Karpas-422 (cell line): ENCODE measurements around the gene GNB1L. TPM values are rescaled to one million over a fixed set of nuclear protein-coding genes. Genes with fewer than 3 reads are reported as not detected.

Experiments
- DNase-seq: peaks from one replicate; pipeline ENCODE4 v3.0.0-alpha.2; 2015
- H2AFZ ChIP-seq: fragments of 200-600 bp; sonication (generic); 2 replicates; pipeline ENCODE4 v1.6.1; 2014; ENCODE audit warnings: antibody characterized with exemption, low read length, mixed read lengths
- H3K27ac ChIP-seq: fragments of 200-600 bp; sonication (generic); 2 replicates; pipeline ENCODE4 v1.5.1; 2014; ENCODE audit warnings: mild to moderate bottlenecking, low read length, moderate library complexity
- H3K27me3 ChIP-seq: fragments of 200-600 bp; sonication (generic); 2 replicates; pipeline ENCODE4 v1.6.1; 2014; ENCODE audit warnings: low read length, mixed read lengths
- H3K36me3 ChIP-seq: fragments of 200-600 bp; sonication (generic); 2 replicates; pipeline ENCODE4 v1.6.1; 2014; ENCODE audit warnings: low read length, mixed read lengths; ENCODE audit not compliant: insufficient read depth
- H3K4me1 ChIP-seq: fragments of 200-600 bp; sonication (generic); 2 replicates; pipeline ENCODE4 v1.6.1; 2014; ENCODE audit warnings: mild to moderate bottlenecking, low read length, mixed read lengths
- H3K4me2 ChIP-seq: fragments of 200-600 bp; sonication (generic); 2 replicates; pipeline ENCODE4 v1.6.1; 2014; ENCODE audit warnings: low read length, low read depth, mild to moderate bottlenecking; ENCODE audit not compliant: poor library complexity, severe bottlenecking
- H3K4me3 ChIP-seq: fragments of 200-600 bp; sonication (generic); 2 replicates; pipeline ENCODE4 v1.5.1; 2014; ENCODE audit warnings: mild to moderate bottlenecking, antibody characterized with exemption, low read length, mixed read lengths
- H3K79me2 ChIP-seq: fragments of 200-600 bp; sonication (generic); 2 replicates; pipeline ENCODE4 v1.6.1; 2014; ENCODE audit warnings: mild to moderate bottlenecking, low read length, mixed read lengths
- H3K9ac ChIP-seq: fragments of 200-600 bp; sonication (generic); 2 replicates; pipeline ENCODE4 v1.6.0; 2014; ENCODE audit warnings: low read length
- H3K9me2 ChIP-seq: fragments of 200-600 bp; sonication (generic), shearing (Covaris generic); replicated peaks from 2 replicates; pipeline ENCODE4 v1.6.0; 2014; ENCODE audit warnings: mild to moderate bottlenecking, low read length, moderate library complexity; ENCODE audit not compliant: insufficient read depth
- H3K9me3 ChIP-seq: fragments of 300-700, 200-600 bp; sonication (generic); 2 replicates; pipeline ENCODE4 v1.6.1; 2014; ENCODE audit warnings: low read length, mixed read lengths
- H4K20me1 ChIP-seq: fragments of 200-600 bp; sonication (generic); 2 replicates; pipeline ENCODE4 v1.6.1; 2014; ENCODE audit warnings: mild to moderate bottlenecking, antibody characterized with exemption, low read length, low read depth; ENCODE audit not compliant: insufficient read depth
- total RNA-seq: library from RNA; depleted of rRNA; stranded (reverse); fragments of >200 nt; shearing (Covaris generic); gene quantifications from 2 replicates; pipeline ENCODE4 v1.2.3, GENCODE V29; 2014; ENCODE audit warnings: low replicate concordance

GNB1L gene
- total RNA-seq, 1 experiment from 2014 or later: 4.4 TPM

- H3K4me3 ChIP-seq: no peak overlapping the region
- H3K27ac ChIP-seq: no peak overlapping the region
- no peak overlapping the region for H3K4me2 ChIP-seq
Observed at GRCh38 chr22:19845054-19845722, 9.5 kb downstream of the GNB1L start.

DNA sequence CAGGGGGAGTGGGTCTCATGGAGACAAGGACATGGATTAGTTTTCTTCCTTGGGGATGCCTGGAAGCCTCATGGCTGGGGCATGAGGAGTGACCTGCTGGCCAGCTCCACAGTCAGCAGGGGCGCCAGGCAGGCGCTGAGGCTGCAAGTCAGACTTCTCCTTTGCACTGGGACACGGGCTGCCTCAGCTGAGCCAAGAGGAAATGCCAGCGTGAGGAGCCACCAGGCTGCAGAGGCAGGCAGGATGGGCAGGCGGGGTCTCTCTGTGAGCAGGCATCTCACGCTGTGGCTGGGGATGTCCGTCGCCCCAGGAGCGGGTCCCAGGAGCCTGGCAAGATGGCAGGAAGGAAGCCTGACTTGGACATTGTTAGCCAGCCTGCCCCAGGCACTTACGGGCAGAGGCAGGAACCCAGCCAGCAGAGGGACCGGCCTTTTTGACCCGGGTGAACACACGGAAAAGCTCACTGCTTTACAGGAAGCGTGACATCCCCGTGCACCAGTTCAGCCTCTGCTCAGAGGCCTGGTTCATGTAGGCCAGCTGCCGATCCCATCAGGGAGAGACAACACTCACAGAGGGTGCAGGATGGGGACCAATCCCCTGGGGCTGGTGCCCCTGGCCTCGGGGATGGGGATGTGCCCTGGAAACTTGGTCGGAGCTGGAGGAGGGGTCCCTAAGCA is 10.2 kb downstream of the GNB1L start:
- Histone ChIP-seq H3K36me3 (no peaks in the 10 kb centered on the region), H3K4me3 (no peak overlapping the region), H3K27ac (no peak overlapping the region), H3K4me2 (no peak overlapping the region), H3K9ac (no peak overlapping the region), H3K9me3 (no peaks in the 10 kb centered on the region), H2AFZ (no peak overlapping the region), H3K27me3 (no peaks in the 10 kb centered on the region), H3K79me2 (no peaks in the 10 kb centered on the region), H3K9me2 (no peaks in the 10 kb centered on the region), H3K4me1 (peaks cover 5% of the 10 kb centered on the region), H4K20me1 (0 out of 2 replicates have a peak, but pooled peaks cover 16% of the 10 kb centered on the region)
- DNase-seq: no peak

More at GRCh38 chr22:19845054-19845722, 9.5 kb downstream of the GNB1L start:
- Histone ChIP-seq H3K36me3 (no peaks in the 10 kb centered on the region), H3K9me2 (no peaks in the 10 kb centered on the region), H2AFZ (no peak overlapping the region), H3K4me1 (peaks cover 5% of the 10 kb centered on the region), H3K79me2 (no peaks in the 10 kb centered on the region), H3K27me3 (no peaks in the 10 kb centered on the region), H4K20me1 (0 out of 2 replicates have a peak, but pooled peaks cover 14% of the 10 kb centered on the region), H3K9me3 (no peaks in the 10 kb centered on the region), H3K9ac (no peak overlapping the region)
- DNase-seq: no peak

GRCh38 chr22:19843857-19844376 is 10.8 kb downstream of the GNB1L start:
- H3K4me3 ChIP-seq: no peak overlapping the region
- no peaks in the 10 kb centered on the region for H3K36me3 ChIP-seq
- H3K79me2 ChIP-seq: no peaks in the 10 kb centered on the region
- no peaks in the 10 kb centered on the region for H3K9me2 ChIP-seq
- H3K27ac ChIP-seq: no peak overlapping the region
- H3K4me1 ChIP-seq: peaks cover 5% of the 10 kb centered on the region
- no peaks in the 10 kb centered on the region for H3K9me3 ChIP-seq
- no peak overlapping the region for H2AFZ ChIP-seq
- H4K20me1 ChIP-seq: 0 out of 2 replicates have a peak, but pooled peaks cover 16% of the 10 kb centered on the region
- H3K9ac ChIP-seq: no peak overlapping the region
- no peak overlapping the region for H3K4me2 ChIP-seq
- H3K27me3 ChIP-seq: no peaks in the 10 kb centered on the region
- DNase-seq: no peak

- H3K4me3 ChIP-seq: no peak overlapping the region
- H3K4me2 ChIP-seq: no peak overlapping the region
- H3K36me3 ChIP-seq: no peaks in the 10 kb centered on the region
- no peaks in the 10 kb centered on the region for H3K9me3 ChIP-seq
- H3K9me2 ChIP-seq: no peaks in the 10 kb centered on the region
- no peak overlapping the region for H3K9ac ChIP-seq
- no peaks in the 10 kb centered on the region for H3K79me2 ChIP-seq
- H3K27ac ChIP-seq: no peak overlapping the region
- no peaks in the 10 kb centered on the region for H3K27me3 ChIP-seq
- no peak overlapping the region for H2AFZ ChIP-seq
- no peak for DNase-seq
- 0 out of 2 replicates have a peak, but pooled peaks cover 16% of the 10 kb centered on the region for H4K20me1 ChIP-seq
- H3K4me1 ChIP-seq: peaks cover 5% of the 10 kb centered on the region
Observed at GRCh38 chr22:19843107-19843856, 11.4 kb downstream of the GNB1L start.

DNA sequence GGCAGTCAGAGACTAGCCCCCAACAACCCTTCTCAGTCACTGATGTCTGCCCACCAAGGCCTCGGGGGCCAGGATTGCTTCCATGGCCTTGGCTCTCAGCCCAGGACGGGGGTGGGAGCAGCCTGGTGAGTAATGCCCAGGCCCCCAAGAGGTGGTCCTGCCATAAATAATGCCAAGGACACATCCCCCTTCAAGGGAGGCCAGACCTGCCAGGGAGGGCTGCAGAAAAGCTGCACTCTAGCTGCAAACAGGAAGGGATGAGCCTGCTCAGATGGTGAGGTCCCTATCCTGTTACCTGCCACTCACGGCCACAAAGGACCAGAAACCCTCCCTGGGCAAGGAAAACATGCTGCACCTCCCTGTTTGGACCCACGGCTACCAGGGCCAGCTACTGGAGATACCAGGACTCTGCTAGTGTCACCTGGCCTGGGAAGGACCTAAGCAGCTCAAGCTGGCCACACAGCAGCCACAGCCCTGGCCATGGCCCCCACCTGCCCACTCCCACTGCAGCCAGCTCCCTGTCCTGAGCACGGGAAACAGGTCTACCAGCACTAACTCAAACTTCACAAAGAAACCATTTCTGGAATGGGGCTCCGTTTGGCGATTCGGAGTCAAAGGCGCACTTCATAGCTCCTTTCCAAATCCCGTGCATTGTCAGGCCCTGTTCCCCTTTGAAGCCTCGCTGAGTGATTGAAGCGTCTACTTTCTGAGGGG is 12.1 kb downstream of the GNB1L start:
- Histone ChIP-seq H3K4me2 (no peak overlapping the region), H3K27me3 (no peaks in the 10 kb centered on the region), H3K9ac (no peak overlapping the region), H3K4me3 (no peak overlapping the region), H3K9me3 (no peaks in the 10 kb centered on the region), H2AFZ (no peak overlapping the region), H3K36me3 (no peaks in the 10 kb centered on the region), H4K20me1 (0 out of 2 replicates have a peak, but pooled peaks cover 16% of the 10 kb centered on the region), H3K4me1 (peaks cover 5% of the 10 kb centered on the region), H3K9me2 (no peaks in the 10 kb centered on the region), H3K79me2 (no peaks in the 10 kb centered on the region), H3K27ac (no peak overlapping the region)
- no peak for DNase-seq

GRCh38 chr22:19841641-19842392 is 12.9 kb downstream of the GNB1L start:
- H3K27me3 ChIP-seq: no peaks in the 10 kb centered on the region
- no peak overlapping the region for H2AFZ ChIP-seq
- H3K9me2 ChIP-seq: no peaks in the 10 kb centered on the region
- H3K4me1 ChIP-seq: peaks cover 5% of the 10 kb centered on the region
- H3K4me2 ChIP-seq: no peak overlapping the region
- no peak for DNase-seq
- H3K9me3 ChIP-seq: no peaks in the 10 kb centered on the region
- no peak overlapping the region for H3K9ac ChIP-seq
- H4K20me1 ChIP-seq: 0 out of 2 replicates have a peak, but pooled peaks cover 16% of the 10 kb centered on the region
- no peak overlapping the region for H3K4me3 ChIP-seq
- H3K79me2 ChIP-seq: no peaks in the 10 kb centered on the region
- no peaks in the 10 kb centered on the region for H3K36me3 ChIP-seq
- no peak overlapping the region for H3K27ac ChIP-seq

DNA sequence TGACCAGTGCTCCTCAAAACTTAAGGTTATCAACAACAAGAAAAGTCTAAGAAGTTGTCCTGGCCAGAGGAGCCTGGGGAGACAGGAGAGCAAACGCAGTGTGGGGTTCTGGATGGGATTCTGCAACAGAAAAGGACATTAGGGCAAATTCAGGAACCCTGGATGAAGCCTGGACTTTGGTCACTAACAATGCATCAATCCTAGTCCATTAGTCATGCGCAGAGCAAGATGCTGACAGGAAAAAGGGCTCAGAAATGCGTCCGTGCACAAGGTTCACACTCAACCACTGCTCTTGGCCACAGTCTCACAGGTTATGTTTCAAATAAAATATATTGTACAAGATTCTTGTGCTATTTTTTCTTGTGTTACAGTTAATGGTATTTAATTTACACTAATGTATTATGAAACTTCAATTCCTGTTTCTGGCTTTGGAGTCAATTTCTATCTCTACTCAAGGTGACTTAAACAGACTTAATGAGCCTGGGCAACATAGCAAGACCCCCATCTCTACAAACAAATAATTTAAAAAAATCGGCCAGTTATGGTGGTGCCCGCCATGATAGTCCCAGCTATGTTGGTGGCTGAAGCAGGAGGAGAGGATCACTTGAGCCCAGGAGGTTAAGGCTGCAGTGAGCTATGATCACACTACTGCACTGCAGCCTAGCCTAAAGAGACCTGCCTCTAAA is 13.6 kb downstream of the GNB1L start:
- no peaks in the 10 kb centered on the region for H3K36me3 ChIP-seq
- H2AFZ ChIP-seq: no peak overlapping the region
- H3K9me2 ChIP-seq: no peaks in the 10 kb centered on the region
- H3K9me3 ChIP-seq: no peaks in the 10 kb centered on the region
- H4K20me1 ChIP-seq: 0 out of 2 replicates have a peak, but pooled peaks cover 16% of the 10 kb centered on the region
- no peaks in the 10 kb centered on the region for H3K79me2 ChIP-seq
- peaks cover 5% of the 10 kb centered on the region for H3K4me1 ChIP-seq
- no peak overlapping the region for H3K27ac ChIP-seq
- no peaks in the 10 kb centered on the region for H3K27me3 ChIP-seq
- H3K9ac ChIP-seq: no peak overlapping the region
- no peak overlapping the region for H3K4me3 ChIP-seq
- no peak for DNase-seq
- no peak overlapping the region for H3K4me2 ChIP-seq
